ELR (cell line): ENCODE results near the gene CENPK.
"Not testable (repeated sequence)": the region's sequence is repeated elsewhere in the genome, so short reads cannot be mapped to it uniquely, and the experiment has no call there.

Experiments
- DNase-seq: peaks from one replicate; pipeline ENCODE4 v3.0.0-alpha.2; 2015; ENCODE audit warnings: low read depth

Gene CENPK

GRCh38 chr5:65562731-65563701, at the start of gene CENPK, which contains the start of gene PPWD1:
Gene CENPK, minus strand, starts transcription at chr5:65563168. Its CDS starts 8,261 bp downstream, at chr5:65554907.
Gene PPWD1, plus strand, starts transcription at chr5:65563296. Its CDS starts 15 bp downstream, at chr5:65563311.
- peak; percentile 97 for DNase-seq

GRCh38 chr5:65612298-65612907, 49.4 kb upstream of the CENPK start:
- no peak for DNase-seq

DNA sequence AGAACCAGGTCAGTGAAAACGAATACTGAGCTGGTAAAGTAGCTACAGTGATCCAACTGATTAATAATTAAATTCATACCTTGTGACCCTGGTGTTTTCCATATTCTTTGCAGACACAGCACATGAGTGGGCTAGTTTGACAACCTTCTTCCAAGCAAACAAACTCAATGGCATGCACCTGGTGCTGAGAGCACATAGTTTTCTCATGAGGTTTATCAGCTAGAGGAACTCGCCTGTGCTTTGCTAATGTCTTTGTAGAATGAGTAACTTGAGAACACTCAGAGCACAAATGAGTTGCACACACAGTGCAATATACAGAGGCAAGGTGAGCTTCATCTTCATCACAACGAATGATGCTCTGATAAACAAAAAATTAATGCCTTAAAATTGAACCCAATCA, 48.6 kb upstream of the CENPK start:
- DNase-seq = no peak

- not testable (repeated sequence) for DNase-seq
Observed at GRCh38 chr5:65601761-65602160, 38.8 kb upstream of the CENPK start.

DNA sequence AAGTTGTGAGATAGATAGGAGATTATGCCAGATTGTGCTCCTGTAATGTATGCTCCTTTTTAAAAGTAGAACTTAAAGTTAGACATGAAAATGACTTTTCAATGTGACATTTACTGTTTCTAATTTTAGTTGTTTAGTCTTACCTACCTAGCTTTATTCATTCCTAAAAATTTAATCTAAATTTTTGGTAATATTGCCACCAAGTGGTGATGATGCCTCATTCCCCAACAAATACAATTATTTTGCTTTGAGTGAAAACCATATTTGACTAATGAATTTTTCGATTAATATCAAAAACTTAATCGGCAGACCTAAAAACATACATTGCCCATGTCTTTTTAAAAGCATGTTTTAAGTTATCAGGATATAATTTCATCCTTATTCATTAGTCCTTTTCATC, 25.7 kb upstream of the CENPK start:
- DNase-seq = no peak

DNA sequence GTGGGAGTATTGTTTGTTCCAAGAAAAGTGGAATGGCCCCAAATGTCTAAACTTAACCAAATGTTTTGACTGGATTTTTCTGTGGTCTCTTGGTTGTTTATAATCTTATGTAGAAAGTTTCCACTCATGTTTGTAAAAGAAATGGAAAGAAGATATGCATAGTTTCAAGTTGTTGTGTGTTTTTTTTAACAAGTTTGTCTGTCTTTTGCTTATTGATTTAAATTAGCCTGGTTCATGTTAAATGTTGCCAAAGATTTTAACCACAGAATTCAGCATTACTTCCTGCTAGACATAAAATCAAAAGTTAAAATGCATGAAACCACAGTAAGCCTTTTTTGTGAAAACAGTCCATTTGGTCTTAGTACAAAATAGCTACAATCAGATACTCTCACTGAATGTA, 14.2 kb upstream of the CENPK start:
- DNase-seq = no peak

DNA sequence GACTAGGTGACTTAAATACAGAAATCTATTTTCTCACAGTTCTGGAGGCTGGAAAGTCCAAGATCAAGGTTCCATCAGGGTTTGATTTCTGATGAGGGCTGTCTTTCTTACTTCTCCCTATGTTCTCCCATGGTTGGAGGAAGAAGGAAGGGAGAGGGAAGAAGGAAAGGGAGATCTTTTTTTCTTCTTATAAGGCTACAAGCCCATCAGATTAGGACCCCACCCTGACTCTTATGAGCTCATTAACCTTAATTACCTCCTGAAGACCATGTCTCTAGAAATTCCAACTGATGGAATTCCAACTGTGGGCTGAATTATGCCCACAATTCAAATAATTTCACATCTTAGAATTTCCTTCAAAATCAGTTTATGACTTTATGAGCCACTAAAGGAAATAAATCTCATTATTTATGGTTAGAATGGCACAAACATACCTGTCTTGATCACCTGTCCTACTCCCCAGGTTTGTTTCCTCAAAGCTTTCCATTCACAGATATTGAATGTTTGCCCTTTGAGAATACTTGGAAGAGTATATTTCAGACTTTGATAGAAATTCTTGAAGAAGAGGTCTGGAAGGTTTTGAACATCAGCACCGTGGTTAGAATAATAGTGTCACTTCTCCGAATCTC, 7.7 kb upstream of the CENPK start:
- no peak for DNase-seq

DNA sequence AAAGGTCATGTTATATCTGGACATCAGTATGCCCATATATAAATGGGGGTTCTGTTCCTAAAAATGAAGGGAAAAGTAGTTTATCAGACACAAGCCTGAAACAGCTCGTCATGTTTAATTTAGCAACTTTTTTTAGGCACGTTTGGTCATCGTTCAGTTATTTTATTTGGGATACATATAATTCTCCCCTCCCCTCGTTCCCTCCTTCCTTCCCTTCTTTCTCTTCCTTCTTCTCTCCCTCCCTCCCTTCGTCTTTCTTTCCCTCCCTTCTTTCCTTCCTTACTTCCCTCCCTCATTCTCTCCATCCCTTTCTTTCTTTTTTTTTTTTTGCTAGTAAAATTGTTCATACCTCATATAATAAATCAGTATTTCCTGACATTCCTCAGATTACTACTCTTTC, 3.5 kb upstream of the CENPK start:
- DNase-seq = no peak

DNA sequence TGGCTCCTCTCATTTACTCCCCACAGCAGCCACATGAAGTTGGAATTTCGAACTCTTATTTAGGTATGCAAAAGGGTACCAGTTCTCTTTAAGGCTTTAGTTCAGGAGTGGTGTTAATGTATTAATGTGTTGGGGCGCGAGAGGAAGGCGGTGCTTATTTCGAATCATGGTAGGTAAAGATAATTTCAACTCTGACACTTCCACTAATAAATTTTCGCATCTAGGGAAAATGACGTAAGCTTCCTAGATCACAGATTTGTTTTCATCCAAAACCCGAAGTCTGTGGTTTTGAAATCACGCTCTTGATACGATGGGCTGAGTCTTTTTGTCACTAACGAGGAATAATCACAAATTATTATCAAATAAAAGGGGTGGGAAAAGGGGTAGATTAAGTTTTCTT, 809 bp upstream of the CENPK start:
- no peak for DNase-seq

- no peak for DNase-seq
Observed at GRCh38 chr5:65556718-65557117, 6.2 kb downstream of the CENPK start.

GRCh38 chr5:65556181-65556580, 6.8 kb downstream of the CENPK start:
- no peak for DNase-seq

DNA sequence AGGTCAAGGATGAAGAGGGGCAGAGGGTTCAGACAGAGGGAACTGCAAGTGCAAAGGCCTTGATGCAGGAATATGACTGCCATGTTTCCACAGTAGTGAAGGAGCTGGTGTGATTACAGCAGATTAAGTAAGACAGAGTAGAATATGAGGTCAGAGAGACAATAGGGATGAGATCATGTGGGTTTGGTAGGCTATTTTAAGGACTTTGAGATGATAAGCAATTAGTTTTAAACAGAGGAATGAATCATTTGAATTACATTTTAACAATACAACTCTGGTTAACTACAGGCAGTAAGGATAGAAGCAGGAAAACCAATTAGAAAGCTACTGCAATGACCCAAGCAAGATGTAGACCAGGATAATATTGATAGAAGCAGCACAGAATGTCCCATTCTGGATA, 7.7 kb downstream of the CENPK start:
- DNase-seq = no peak

DNA sequence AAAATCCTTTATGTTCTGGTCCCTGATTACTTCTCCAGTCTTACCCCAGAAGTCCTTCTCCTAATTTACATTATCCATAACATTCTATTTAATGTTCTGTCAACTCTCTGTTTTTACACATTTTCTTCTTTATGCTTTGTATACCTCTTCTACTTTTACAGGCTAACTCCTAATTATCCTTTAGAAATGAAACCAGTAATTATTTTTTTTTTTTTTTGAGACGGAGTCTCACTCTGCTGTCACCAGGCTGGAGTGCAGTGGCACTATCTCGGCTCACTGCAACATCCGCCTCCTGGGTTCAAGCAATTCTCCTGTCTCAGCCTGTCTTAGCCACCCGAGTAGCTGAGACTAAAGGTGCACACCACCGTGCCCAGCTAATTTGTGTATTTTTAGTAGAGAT, 9.0 kb downstream of the CENPK start:
- DNase-seq = no peak

- no peak for DNase-seq
Observed at GRCh38 chr5:65548281-65548680, 14.7 kb downstream of the CENPK start.

DNA sequence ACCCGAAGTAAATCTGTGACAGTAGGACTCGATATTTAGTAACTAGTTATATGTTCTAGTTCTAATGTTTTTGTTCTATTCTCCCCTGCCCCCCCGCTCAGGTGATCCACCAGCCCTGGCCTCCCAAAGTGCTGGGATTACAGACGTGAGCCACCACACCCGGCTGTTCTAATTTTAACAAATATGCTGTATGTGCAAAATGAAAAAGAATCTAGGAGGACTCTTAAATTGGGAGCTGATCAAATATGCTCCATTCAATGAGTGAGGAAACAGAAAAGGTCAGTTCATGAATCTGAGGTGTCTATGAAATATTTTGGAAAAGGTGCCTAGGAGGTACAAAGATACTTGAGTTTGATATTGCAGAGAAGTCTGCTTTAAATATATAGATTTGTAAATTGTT, 16.8 kb downstream of the CENPK start:
- DNase-seq = no peak

DNA sequence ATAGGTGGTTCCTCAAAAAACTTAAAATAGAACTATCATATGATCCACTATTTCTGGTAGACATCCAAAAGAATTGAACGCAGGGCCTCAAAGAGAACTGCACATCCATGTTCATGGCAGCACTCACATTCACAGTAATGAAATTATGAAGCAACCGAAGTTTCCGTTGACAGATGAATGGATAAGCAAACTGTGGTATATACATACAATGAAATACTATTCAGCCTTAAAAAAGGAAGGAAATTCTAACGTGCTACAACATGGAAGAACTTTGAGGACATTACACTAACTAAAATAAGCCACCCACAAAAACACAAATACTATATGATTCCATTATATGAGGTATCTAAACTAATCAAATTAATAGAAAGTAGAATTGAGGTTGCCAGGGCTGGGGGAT, 18.5 kb downstream of the CENPK start:
- DNase-seq = no peak

DNA sequence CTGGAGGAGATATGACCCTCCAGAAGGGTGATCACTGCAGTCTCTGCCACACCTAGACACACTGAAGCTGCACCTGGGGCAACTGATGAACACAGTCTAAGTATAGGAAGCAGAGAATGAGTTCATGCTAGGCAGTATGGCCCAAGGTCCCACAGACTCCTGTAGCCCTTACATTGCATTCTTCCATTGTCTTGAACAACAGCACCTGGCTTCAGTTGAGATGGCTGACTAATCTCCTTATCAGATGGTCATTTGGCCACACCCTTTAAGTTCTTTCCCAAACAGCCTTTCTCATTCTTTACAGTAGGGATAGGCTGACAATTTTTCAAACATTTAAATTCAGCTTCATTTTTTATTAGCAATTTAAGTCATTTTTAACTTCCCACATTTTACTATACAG, 23.1 kb downstream of the CENPK start:
- peak; percentile 26 for DNase-seq

DNA sequence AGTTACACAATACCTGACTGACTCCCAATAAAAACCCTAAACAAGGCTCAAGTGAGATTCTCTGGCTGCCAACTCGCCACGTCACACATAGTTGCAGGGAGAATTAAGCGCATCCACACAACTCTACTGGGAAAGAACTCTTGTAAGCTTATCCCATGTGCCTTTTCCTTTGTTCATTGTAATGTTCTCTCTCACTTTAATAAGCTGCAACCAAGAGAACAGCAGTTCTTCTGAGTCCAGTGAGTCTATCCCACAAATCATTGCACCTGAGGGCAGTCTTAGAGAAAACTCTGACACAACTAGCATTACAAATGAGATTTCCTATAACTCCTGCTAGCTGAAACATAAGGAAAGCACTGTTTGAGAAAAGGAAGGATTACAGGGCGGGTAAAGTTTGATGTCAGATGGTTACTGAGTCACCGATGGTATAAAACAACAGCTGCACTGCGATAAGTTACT, 27.4 kb downstream of the CENPK start:
- DNase-seq = no peak

DNA sequence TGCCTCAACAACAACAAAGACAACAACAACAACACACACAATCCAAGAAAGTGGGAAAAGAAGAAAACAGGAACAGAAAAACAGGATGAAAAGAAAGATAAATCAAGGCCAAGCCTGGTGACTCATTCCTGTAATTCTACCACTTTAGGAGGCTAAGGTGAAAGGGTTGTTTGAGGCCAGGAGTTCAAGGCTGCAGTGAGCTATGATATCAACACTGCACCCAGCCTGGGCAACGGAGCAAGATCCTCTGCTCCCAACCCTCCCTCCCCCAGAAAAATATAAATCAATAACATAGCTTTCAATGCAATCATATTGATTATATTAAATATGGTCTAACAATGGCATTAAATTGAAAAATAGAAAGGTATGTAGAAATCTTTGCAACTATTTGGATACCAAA, 32.1 kb downstream of the CENPK start:
- no peak for DNase-seq

GRCh38 chr5:65525726-65526125, 37.2 kb downstream of the CENPK start:
- DNase-seq = no peak

- peak; percentile 8 for DNase-seq
Observed at GRCh38 chr5:65512170-65512937, 50.6 kb downstream of the CENPK start.

DNA sequence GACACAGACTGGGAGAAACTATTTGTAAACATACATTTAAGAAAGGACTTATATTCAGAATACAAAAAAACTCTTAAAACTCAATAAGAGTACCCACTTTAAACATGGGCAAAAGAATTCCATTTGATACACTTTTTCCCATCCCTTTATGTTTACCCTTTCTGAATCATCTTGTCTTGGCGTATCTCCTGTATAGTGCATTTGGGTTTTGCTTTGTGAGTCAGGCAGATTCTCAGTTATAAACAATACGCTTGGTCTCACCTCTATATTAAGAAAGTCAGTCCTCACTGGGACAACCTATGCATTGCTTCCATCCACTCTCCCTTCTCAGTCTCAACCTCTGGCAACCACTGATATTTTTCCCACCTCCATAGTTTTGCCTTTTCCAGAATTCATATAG, 54.0 kb downstream of the CENPK start:
- peak; percentile 41 for DNase-seq
